Activated CD8-positive, alpha-beta memory T cell treated with anti-CD3 and anti-CD28 coated beads, Interleukin-2, amount 50 U/mL, for 1 hour (primary cell): ENCODE data around the gene SLC29A3.

Experiments used
- DNase-seq: peaks from one replicate; pipeline ENCODE4 v3.0.0-alpha.2; 2020; ENCODE audit errors: extremely low read depth

Gene SLC29A3

GRCh38 chr10:71300555-71301370 is 18.3 kb upstream of the SLC29A3 start:
- no peak for DNase-seq

GRCh38 chr10:71301371-71301916 is 17.6 kb upstream of the SLC29A3 start:
- no peak for DNase-seq

- DNase-seq, result no peak
These were observed 16.6 kb upstream of the SLC29A3 start for GRCh38 chr10:71302451-71302850.

DNA sequence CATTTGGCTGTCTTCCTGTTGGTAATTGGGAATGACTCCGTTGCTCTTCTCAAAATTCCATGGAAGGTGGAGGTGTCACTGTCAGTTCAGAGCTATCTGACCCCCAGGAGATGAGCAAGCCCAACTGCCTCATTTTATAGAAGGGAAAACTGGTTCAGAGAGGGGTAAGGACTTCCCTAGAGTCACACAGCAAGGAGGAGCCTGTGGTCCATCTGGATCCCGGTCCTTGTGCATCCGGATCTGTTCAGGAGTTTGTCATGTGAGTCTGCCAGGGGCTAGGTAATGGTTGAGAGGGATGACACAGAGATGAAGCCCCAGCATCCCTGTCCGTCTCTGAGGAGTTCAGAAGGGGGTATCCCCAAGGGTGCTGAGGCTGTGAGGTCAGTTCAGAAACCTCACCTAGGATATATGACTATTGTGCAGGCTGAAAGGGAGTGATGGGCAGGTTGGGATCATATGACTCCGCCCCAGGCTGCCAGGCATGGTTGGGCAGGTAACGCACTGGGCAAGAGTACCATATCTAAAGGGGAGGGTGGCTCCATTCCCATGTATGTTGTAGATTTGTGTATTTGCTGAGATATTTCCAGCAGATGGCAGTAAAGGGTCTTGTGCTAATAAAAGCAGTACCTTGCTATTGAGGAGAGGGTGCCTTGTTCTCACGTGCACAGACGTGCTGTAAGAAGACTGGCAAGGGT is 16.0 kb upstream of the SLC29A3 start:
- no peak for DNase-seq

- DNase-seq, result no peak
These were observed 15.5 kb upstream of the SLC29A3 start for GRCh38 chr10:71303569-71303907.

DNA sequence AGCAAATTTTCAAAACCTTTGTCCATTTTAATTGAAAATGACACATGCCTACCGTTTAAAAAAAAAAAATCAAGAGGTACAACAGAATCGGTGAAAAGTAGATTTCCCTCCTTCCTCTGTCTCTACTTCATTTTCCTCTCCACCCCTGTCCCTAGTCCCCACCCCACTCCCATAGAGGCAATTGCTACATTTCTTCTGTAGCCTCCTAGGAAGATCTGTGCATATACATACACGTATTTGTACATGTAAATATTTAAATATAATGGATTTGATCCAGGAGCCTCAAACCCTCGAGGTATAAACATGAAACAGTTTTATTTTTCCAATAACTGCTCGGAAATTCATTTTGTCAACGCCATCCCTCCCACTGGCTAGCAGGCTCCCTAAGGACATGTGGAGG is 14.1 kb upstream of the SLC29A3 start:
- DNase-seq, result no peak

DNA sequence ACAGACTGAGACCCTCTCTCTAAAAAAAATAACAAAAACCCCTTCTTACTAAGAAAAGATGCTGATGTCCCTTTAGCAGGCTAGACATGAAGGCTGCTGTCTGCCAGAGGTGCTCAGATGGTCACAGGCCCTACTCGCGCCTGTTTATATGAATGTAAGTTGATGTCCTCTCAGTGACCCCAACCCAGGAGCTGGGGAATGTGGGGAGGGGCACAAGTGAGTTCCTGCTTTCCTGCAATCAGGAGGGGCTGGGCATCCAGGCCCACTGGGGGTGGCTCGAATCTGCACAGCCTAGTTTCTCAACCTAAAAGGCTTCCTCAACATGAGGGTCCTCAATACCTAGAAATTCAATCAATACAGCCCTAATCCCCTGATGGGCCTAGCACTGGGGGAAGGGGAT is 12.1 kb upstream of the SLC29A3 start:
- no peak for DNase-seq

DNA sequence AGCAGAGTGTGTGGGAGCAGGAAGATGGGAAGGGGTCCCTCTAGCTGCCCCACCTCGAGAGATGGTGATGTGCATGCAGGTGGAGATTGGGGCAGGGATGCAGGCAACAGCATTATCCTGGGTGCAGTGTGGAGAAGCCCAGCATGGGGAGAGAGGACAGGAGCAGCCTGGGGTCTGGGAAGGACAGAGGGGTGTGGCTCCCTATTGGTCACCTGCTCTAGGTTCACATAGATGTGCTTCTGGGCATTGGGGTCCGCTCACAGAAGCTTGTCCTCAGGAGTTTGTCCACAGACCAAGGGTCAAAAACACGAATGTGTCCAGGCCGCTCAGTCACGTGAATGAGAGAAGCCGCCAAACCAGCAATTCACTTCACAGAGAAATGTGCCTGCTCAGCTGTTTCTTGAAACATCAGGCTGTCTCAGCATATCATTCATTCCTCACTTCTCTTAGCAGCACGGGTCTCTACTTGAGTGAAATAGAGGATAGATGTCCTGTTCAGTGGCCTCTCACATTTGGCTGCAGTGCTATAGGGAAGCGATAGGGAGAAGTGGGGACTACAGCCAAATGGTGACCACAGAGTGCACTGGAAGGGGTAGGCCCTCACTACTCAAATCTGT is 11.5 kb upstream of the SLC29A3 start:
- DNase-seq, result no peak

DNA sequence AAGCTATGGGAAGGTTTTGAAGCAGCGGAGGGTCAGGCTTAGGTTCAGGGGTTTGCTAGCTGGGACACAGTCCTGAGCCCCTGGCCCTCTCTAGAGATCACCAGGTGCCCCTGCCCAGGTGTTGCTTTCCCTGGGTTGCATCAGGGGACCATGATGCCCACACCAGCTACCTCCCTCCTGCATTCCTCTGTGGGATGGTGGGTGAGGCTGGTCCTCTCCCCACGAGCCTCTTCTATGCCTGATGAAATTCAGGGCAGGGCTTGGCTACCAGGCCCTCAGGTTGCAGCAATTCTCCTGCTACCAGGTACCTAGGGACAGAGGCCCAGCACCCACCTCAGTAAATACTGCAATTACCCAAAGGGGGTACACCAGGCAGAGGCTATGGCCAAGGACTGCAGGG is 10.8 kb upstream of the SLC29A3 start:
- DNase-seq, result no peak

GRCh38 chr10:71308985-71309384 is 10.1 kb upstream of the SLC29A3 start:
- DNase-seq, result no peak

DNA sequence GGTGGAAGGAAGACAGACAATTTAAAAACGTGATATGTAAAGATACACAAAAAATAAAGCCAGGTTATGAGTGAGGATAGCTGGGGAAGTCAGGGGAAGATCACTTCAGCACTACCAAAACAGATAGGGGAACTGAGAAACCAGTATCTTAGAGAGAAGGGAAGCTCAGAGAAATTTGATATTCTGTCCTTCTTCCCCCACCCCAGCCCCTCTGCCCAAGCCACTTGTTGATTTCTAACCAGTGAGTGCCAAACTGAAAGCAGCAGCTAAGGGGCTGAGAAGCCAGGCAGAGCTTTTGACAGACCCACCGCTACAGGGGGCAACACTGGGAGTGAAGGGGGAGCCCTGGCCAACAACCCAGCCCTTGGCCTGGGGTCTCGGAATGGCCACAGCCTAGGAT is 9.1 kb upstream of the SLC29A3 start:
- no peak for DNase-seq

GRCh38 chr10:71312220-71312619 is 6.8 kb upstream of the SLC29A3 start:
- no peak for DNase-seq

DNA sequence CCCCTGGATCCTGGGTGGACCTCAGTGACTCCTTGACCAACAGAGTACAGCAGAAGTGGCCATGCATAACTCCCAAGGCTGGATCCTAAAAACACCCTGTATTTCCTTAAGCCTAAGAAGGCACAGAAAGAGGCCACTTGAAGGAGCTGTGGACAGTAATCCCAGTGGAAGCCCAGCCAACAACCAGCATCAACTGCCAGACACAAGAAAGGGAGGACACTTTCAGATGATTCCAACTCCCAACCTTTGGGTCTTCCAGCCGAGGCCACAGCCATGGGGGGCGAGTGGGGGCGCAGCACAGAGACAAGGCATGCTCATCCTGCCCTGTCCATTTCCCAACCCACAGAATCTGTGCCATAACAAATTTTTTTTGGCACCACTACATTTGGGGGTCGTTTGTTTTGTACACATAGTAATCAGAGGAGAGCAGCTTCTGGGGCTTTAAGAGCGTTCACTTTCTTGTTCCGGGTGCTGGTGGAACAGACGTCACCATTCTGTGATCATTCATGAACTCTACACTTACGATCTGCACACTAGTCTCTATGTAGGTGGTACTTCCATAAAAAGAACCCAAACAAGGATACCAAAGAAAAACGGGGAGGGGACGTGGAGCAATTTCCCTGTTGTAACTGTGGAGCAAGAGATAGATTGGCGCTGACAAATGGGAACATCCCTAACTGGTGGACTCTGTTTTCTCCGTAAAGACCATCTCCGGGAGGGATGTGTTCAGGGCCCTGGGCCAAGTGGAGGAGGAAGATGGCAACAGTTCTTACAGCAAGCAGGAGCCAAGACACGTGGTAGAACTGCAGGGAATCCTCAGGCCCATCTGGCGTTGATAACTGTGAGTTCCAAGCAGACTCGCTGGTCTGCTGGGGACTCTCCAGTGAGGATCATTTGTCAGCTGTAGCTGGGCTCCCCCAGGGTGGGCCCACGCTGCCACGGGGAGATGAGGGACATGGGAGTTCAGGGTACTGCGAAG is 6.0 kb upstream of the SLC29A3 start:
- no peak for DNase-seq

- no peak for DNase-seq
These were observed 4.9 kb upstream of the SLC29A3 start for GRCh38 chr10:71314028-71314693.

GRCh38 chr10:71314694-71315225 is 4.3 kb upstream of the SLC29A3 start:
- DNase-seq, result no peak

- DNase-seq, result no peak
These were observed 2.8 kb upstream of the SLC29A3 start for GRCh38 chr10:71316056-71316785.

DNA sequence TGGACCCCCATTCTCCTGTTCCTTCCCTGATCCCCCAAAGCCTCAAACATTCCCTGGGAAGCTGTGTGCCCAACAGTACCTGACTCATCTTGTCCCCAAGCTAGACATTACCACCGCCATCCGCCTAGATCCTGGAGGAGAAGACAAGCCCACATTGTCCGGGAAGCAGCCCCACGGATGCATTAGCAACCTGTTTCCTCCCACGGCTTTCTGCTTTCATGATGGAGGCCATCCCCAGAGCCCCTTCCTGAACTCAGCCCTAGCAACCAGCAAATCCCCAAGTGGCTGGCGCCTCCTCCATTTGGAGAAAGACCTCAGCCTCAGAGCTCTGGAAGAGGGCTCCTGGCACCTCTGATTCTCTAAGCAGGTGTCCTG is 2.3 kb upstream of the SLC29A3 start:
- DNase-seq, result no peak

- DNase-seq, result no peak
These were observed 1.3 kb upstream of the SLC29A3 start for GRCh38 chr10:71317739-71318138.

DNA sequence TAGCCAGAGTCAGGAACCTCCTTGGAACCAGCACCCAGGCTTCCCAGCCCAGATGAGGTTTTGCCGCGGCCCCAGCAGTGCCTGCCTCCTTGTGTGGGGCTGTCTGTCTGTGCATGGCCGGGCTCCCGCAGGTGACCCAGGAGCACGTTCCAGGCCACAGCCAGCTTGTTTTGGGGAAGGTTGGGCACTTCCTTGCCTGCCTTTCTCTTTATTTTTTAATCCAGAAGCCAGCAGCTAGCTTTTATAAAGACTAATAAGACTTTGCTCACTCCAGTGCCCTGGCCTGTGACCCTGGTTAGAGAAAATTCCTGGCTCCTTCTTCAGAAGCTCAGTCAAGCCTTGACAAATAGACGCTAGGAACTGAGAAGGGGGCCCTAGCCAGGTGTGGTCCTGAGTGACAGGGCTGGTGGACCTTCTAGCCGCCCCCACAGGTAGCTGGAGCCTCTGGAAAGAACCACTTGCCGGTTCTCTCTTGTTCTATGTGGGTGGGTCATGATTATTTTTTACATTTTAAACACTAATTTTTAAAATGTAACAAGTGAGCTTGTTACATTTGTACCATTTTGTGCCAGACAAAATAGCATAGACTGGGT is 837 bp downstream of the SLC29A3 start:
- DNase-seq, result no peak

GRCh38 chr10:71320592-71320991 is 1.5 kb downstream of the SLC29A3 start:
- no peak for DNase-seq
